Activated CD4-positive, alpha-beta T cell treated with anti-CD3 and anti-CD28 coated beads for 36 hours (primary cell): ENCODE measurements around the gene ZMYND8. TPM values are rescaled to one million over a fixed set of nuclear protein-coding genes. Genes with fewer than 3 reads are reported as not detected.
A peak's percentile ranks its signal among the peaks of the same experiment; 100 is the strongest.
"Not testable (repeated sequence)": the region's sequence is repeated elsewhere in the genome, so short reads cannot be mapped to it uniquely, and the experiment has no call there.

Experiments
- ATAC-seq: fragments of 200-7000 bp; cut with Tn5 transposase; one replicate; pipeline ENCODE4 v1.10.0; 2021; ENCODE audit warnings: mild to moderate bottlenecking, moderate library complexity
- CTCF ChIA-PET: fragments of 350-600 bp; sonication (Branson Sonifier 250); formaldehyde crosslinking; loops from one replicate; lab custom pipeline; 2021; ENCODE audit warnings: antibody characterized with exemption; lab: Charles Lee
- POLR2A ChIA-PET: fragments of 350-600 bp; sonication (Branson Sonifier 250); formaldehyde crosslinking; loops from one replicate; lab custom pipeline; 2021; ENCODE audit warnings: antibody characterized with exemption, inconsistent platforms; lab: Charles Lee
- DNase-seq: peaks from one replicate; pipeline ENCODE4 v3.0.0-alpha.2; 2020
- H3K27ac Mint-ChIP-seq: one replicate; pipeline ENCODE4 v1.8.0; 2021; ENCODE audit warnings: mixed read lengths
- H3K27me3 Mint-ChIP-seq: one replicate; pipeline ENCODE4 v1.8.0; 2021; ENCODE audit warnings: mixed read lengths
- H3K36me3 Mint-ChIP-seq: one replicate; pipeline ENCODE4 v1.8.0; 2021; ENCODE audit warnings: low read depth, mixed read lengths
- H3K4me1 Mint-ChIP-seq: one replicate; pipeline ENCODE4 v1.8.0; 2021; ENCODE audit warnings: mixed read lengths
- H3K4me3 Mint-ChIP-seq: one replicate; pipeline ENCODE4 v1.8.0; 2021; ENCODE audit warnings: mild to moderate bottlenecking, moderate library complexity, mixed read lengths
- H3K9me3 Mint-ChIP-seq: one replicate; pipeline ENCODE4 v1.8.0; 2021; ENCODE audit warnings: low read depth, mixed read lengths
- intact Hi-C, 2 experiments: fragments of 100-400 bp; cut with DNase I in 1 of 2; cut with micrococcal nuclease in 1 of 2; formaldehyde crosslinking; loops; one replicate each; pipeline versions ENCODE4 v1.14.2 to v1.15.1; 2022 to 2024; cut with DNase I, micrococcal nuclease
- total RNA-seq, 2 experiments: library from RNA; stranded (reverse); gene quantifications; one replicate each; pipeline ENCODE4 v1.2.3, GENCODE V29; 2021

The ZMYND8 gene
- total RNA-seq, 2 experiments from 2014 or later = 33.7 to 50.3 TPM

- no peak overlapping the region for H3K4me3 Mint-ChIP-seq
- POLR2A ChIA-PET = interaction anchor here (0.6 to 1.1 kb wide), 4 partner anchors 18 to 323 kb away, joined by 3 to 5 read pairs (median 4); partner anchors contain the start of gene ZMYND8
These were observed 39.7 kb downstream of the ZMYND8 start for GRCh38 chr20:47316776-47317126.

DNA sequence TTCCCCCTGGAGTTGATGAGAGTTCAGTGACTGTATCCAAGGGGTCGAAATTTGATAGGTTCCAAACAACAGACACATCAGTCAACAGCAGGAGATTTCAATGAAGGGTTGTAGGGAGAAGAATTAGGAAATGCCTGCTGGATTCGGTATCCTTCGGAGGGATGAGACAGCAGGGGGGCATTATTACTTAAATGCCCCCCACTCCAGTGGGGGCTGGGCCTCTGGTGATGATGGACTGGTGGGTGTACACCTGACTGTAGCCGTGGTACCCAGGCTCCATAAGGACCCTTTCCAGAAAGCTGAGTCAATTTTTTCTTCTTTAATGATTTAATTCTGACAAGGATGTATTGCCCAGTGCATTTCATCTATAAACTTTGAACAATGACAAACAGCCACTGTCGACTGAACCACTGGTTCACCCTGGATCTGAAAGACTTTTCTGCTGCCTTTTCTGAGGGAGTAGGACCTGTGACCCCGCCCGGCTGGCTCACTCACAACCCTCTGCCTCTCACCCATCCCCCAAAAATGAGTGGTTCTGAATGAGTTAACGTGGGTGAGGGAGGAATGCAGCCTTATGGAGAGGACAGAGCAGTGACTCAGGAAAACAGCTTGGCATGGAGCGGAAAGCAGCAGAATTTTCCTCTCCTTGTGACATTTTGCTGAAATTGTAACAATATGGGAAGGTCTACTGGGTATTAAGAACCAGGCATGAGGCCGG, 41.0 kb downstream of the ZMYND8 start:
- no peaks in the 10 kb centered on the region for H3K9me3 Mint-ChIP-seq
- ATAC-seq (no peak), DNase-seq (no peak)
- H3K4me1 Mint-ChIP-seq = peaks cover 51% of the 10 kb centered on the region
- ChIA-PET POLR2A (interaction anchor here (0.6 to 0.7 kb wide), 2 partner anchors 41 to 68 kb away, joined by 3 to 4 read pairs; no protein-coding TSS in a partner anchor), CTCF (interaction anchor here (1.6 to 2.6 kb wide), 2 partner anchors 68 to 305 kb away, joined by 3 to 16 read pairs; no protein-coding TSS in a partner anchor)
- intact Hi-C loops = loop anchor here (2.0 kb wide), 2 partner anchors 39 to 41 kb away; partner anchors contain the start of gene ZMYND8 (in 1 of the 2)
- peaks cover 15% of the 10 kb centered on the region for H3K36me3 Mint-ChIP-seq
- peak overlapping the region; percentile 60 for H3K27ac Mint-ChIP-seq
- no peak overlapping the region for H3K4me3 Mint-ChIP-seq
- no peaks in the 10 kb centered on the region for H3K27me3 Mint-ChIP-seq

More at GRCh38 chr20:47316776-47317126, 39.7 kb downstream of the ZMYND8 start:
- no peak for DNase-seq
- Mint-ChIP-seq H3K4me1 (peaks cover 61% of the 10 kb centered on the region), H3K27ac (peak overlapping the region; percentile 90), H3K9me3 (no peaks in the 10 kb centered on the region), H3K27me3 (no peaks in the 10 kb centered on the region), H3K36me3 (peaks cover 10% of the 10 kb centered on the region)
- ATAC-seq = no peak
- CTCF ChIA-PET = interaction anchor here (0.6 to 2.6 kb wide), 9 partner anchors 12 to 658 kb away, joined by 3 to 16 read pairs (median 3); no protein-coding TSS in a partner anchor
- intact Hi-C loops = loop anchor here (2.0 kb wide), 2 partner anchors 38 to 40 kb away; partner anchors contain the start of gene ZMYND8 (in 1 of the 2)

GRCh38 chr20:47314647-47315338, 41.7 kb downstream of the ZMYND8 start:
- DNase-seq (no peak), ATAC-seq (no peak)
- Mint-ChIP-seq H3K36me3 (peaks cover 15% of the 10 kb centered on the region), H3K4me1 (peaks cover 45% of the 10 kb centered on the region), H3K4me3 (no peak overlapping the region), H3K27me3 (no peaks in the 10 kb centered on the region), H3K27ac (no peak overlapping the region), H3K9me3 (no peaks in the 10 kb centered on the region)
- POLR2A ChIA-PET = no interaction called here
- CTCF ChIA-PET = interaction anchor here (0.6 kb wide), 1 partner anchor 28 kb away, joined by 3 read pairs; no protein-coding TSS in a partner anchor
- intact Hi-C loops = no loop called here

DNA sequence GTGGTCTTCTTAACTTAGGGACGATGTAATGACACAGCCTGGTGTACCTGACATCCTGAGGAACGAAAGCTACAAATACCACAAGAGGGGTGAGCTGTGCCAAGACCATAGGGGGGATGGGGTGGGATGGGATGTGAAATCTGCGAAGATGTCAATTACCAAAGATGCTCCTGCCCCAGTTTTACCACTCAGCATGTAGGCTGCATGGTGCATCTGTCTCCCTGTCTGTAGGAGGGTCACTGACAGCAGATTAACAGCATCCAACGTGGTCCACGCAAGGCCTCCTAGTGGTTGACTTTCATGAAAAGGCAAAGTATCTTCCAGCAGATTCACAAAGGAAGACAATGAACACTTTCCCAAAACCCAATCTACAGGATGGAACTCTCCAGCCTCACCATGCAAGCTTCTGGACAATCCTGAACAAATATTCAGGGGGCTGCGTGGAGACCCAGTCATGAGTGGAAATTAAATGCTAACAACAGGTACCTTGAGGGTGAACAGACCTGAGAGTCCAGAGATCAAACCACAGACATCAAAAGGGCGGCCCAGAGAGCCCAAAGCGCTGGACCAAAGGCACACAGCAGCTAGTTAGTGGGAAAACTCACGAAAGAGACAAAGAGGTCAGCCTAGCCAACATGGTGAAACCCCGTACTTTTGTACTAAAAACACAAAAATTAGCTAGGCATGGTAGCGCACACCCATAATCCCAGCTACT, 44.4 kb downstream of the ZMYND8 start:
- Mint-ChIP-seq H3K4me1 (peaks cover 22% of the 10 kb centered on the region), H3K4me3 (no peak overlapping the region), H3K27ac (no peak overlapping the region), H3K36me3 (peaks cover 22% of the 10 kb centered on the region), H3K27me3 (no peaks in the 10 kb centered on the region), H3K9me3 (no peaks in the 10 kb centered on the region)
- ChIA-PET CTCF (interaction anchor here (1.9 kb wide), 1 partner anchor 72 kb away, joined by 7 read pairs; no protein-coding TSS in a partner anchor), POLR2A (no interaction called here)
- DNase-seq (no peak), ATAC-seq (no peak)
- intact Hi-C loops = no loop called here

GRCh38 chr20:47311211-47311610, 45.3 kb downstream of the ZMYND8 start:
- no peaks in the 10 kb centered on the region for H3K27me3 Mint-ChIP-seq
- H3K27ac Mint-ChIP-seq = no peak overlapping the region
- H3K4me1 Mint-ChIP-seq = peaks cover 20% of the 10 kb centered on the region
- H3K36me3 Mint-ChIP-seq = peaks cover 24% of the 10 kb centered on the region
- no peak overlapping the region for H3K4me3 Mint-ChIP-seq
- H3K9me3 Mint-ChIP-seq = no peaks in the 10 kb centered on the region
- ChIA-PET CTCF (interaction anchor here (1.9 kb wide), 1 partner anchor 72 kb away, joined by 7 read pairs; no protein-coding TSS in a partner anchor), POLR2A (no interaction called here)
- intact Hi-C loops = no loop called here
- DNase-seq = no peak
- ATAC-seq = no peak

DNA sequence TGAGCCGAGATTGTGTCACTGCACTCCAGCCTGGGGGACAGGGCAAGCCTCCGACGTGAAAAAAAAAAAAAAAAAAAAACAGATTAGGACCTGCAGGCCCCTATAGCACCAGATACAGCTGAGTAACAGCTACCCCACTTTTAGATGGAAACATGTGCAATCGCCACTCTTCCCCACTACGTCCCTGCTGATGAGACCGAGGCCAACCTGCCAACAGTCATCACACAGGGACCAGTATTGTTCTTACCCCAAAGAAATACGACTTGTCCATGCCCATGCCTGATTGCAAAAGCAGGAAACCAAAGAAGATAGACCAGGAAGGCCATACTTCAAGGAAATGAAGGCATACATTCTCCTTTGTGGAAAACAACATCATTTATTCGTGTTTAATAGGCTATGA, 45.8 kb downstream of the ZMYND8 start:
- H3K4me1 Mint-ChIP-seq = peaks cover 22% of the 10 kb centered on the region
- intact Hi-C loops = no loop called here

GRCh38 chr20:47309806-47310426, 46.6 kb downstream of the ZMYND8 start:
- ChIA-PET POLR2A (no interaction called here), CTCF (no interaction called here)
- H3K36me3 Mint-ChIP-seq = peaks cover 29% of the 10 kb centered on the region
- DNase-seq (no peak), ATAC-seq (no peak)
- H3K4me3 Mint-ChIP-seq = no peak overlapping the region
- no peaks in the 10 kb centered on the region for H3K9me3 Mint-ChIP-seq
- intact Hi-C loops = no loop called here
- peaks cover 20% of the 10 kb centered on the region for H3K4me1 Mint-ChIP-seq
- no peaks in the 10 kb centered on the region for H3K27me3 Mint-ChIP-seq
- H3K27ac Mint-ChIP-seq = no peak overlapping the region

More for the DNA sequence above, 45.8 kb downstream of the ZMYND8 start:
- DNase-seq (no peak), ATAC-seq (no peak)
- CTCF ChIA-PET = no interaction called here
- Mint-ChIP-seq H3K27ac (no peak overlapping the region), H3K9me3 (no peaks in the 10 kb centered on the region), H3K27me3 (no peaks in the 10 kb centered on the region), H3K36me3 (peaks cover 27% of the 10 kb centered on the region), H3K4me3 (no peak overlapping the region)
- POLR2A ChIA-PET = no interaction called here

DNA sequence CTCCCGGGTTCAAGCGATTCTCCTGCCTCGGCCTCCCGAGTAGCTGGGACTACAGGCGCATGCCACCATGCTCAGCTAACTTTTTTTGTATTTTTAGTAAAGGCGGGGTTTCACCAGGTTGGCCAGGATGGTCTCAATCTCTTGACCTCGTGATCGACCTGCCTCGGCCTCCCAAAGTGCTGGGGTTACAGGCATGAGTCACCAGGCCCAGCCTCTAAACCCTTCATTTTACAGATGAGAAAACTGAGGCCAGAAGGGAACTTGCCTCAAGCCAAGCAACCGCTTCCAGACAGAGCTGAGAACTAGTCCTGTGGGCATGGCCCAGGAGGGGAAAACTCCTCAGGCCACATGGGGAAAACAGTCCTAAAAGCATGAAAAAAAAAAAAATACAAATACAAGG, 47.1 kb downstream of the ZMYND8 start:
- Mint-ChIP-seq H3K27ac (no peak overlapping the region), H3K36me3 (peaks cover 29% of the 10 kb centered on the region), H3K4me1 (peaks cover 16% of the 10 kb centered on the region), H3K9me3 (no peaks in the 10 kb centered on the region), H3K4me3 (no peak overlapping the region), H3K27me3 (no peaks in the 10 kb centered on the region)
- ChIA-PET POLR2A (no interaction called here), CTCF (no interaction called here)
- DNase-seq = no peak
- ATAC-seq = no peak
- intact Hi-C loops = no loop called here

DNA sequence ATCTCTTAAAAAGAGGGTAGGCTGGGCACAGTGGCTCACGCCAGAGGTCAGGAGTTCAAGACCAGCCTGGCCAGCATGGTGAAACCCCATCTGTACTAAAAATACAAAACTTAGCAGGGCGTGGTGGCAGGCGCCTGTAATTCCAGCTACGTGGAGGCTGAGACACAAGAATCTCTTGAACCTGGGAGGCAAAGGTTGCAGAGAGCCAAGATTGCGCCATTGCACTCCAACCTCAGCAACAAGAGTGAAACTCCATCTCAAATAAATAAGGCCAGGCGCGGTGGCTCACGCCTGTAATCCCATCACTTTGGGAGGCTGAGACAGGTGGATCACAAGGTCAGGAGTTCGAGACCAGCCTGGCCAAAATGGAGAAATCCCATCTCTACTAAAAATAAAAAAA, 48.9 kb downstream of the ZMYND8 start:
- Mint-ChIP-seq H3K4me1 (peaks cover 16% of the 10 kb centered on the region), H3K36me3 (peaks cover 31% of the 10 kb centered on the region)
- intact Hi-C loops, ATAC-seq, H3K9me3 Mint-ChIP-seq, H3K27ac Mint-ChIP-seq, DNase-seq, POLR2A ChIA-PET, H3K27me3 Mint-ChIP-seq, H3K4me3 Mint-ChIP-seq: not testable (repeated sequence)
- CTCF ChIA-PET = interaction anchor here (1.2 kb wide), 2 partner anchors 11 to 77 kb away, joined by 4 to 5 read pairs; no protein-coding TSS in a partner anchor

DNA sequence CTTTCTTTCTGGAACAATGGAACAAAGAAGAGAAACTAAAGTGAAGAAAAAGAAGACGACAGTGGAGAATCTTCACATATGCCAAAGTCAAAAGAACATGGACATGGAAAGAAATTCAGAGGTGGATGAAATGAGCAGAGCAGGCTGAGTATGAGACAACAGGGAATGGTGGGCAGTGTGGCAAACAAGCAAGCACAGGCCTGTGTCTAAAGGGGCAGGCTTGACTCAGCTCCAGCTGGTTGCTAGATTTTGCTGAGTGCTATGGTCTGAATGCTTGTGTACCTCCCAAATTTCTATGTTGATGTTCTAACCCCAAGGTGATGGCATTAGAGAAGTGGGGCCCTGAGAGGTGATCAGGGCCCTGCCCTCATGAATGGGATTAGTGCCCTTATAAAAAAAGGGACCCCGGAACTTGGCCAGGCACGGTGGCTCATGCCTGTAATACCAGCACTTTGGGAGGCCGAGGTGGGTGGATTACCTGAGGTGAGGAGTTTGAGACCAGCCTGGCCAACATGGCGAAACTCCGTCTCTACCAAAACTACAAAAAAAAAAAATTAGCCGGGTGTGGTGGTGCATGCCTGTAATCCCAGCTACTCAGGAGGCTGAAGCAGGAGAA, 49.6 kb downstream of the ZMYND8 start:
- DNase-seq = no peak
- peak overlapping the region; percentile 67 for H3K27ac Mint-ChIP-seq
- H3K9me3 Mint-ChIP-seq = no peaks in the 10 kb centered on the region
- H3K36me3 Mint-ChIP-seq = peaks cover 34% of the 10 kb centered on the region
- no peak overlapping the region for H3K4me3 Mint-ChIP-seq
- H3K4me1 Mint-ChIP-seq = peaks cover 16% of the 10 kb centered on the region
- ATAC-seq = no peak
- ChIA-PET POLR2A (no interaction called here), CTCF (no interaction called here)
- H3K27me3 Mint-ChIP-seq = no peaks in the 10 kb centered on the region
- intact Hi-C loops = no loop called here
